ENCODE data around the gene CCDC88A. TPM values are rescaled to one million over a fixed set of nuclear protein-coding genes. Genes with fewer than 3 reads are reported as not detected.

Gene CCDC88A
- total RNA-seq, 2 experiments from 2014 or later, result 11.0 to 12.9 TPM

DNA sequence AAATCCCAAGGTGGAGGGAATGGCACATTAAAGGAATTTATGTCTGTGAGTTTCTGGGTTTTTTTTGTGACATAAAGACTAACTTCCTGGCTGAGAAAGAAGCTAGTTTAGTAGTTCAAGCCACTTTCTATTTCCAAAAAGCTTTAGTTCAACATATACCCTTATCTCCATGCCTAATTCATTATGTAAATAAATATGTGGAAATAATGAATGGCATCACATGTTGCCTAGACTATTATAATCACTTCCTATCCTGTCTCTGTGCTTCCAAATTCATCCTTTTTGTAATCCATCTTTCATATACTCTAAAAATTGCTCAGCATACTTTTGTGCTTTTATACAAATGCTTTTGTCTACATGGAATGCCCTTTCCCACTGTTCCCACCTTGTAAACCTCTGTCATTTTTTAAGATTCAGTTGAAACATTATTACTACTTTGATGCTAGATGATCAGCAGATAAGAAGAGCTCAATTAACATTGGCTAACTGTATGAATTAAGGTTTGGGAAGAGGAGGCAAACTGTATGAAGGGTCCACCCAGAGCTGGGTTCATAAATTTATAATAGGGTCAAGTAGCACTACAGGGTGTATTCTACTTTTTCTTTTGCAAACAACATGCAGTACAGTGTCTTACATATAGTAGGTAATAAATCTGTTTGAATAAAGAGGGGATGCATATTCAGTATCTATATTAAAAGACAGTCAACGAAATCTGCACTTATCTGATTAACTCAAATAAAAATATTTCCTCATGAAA lies 88.9 kb downstream of the CCDC88A start:
- ChIA-PET CTCF (no interaction called here), POLR2A (no interaction called here)
- no peaks in the 10 kb centered on the region for H3K36me3 ChIP-seq (ENCODE audit: insufficient read depth, low read length)
- H3K27ac ChIP-seq (ENCODE audit: low read depth in 1 of 2, low read length in 2 of 2), result no peak overlapping the region
- TF ChIP-seq, protein P1, sequence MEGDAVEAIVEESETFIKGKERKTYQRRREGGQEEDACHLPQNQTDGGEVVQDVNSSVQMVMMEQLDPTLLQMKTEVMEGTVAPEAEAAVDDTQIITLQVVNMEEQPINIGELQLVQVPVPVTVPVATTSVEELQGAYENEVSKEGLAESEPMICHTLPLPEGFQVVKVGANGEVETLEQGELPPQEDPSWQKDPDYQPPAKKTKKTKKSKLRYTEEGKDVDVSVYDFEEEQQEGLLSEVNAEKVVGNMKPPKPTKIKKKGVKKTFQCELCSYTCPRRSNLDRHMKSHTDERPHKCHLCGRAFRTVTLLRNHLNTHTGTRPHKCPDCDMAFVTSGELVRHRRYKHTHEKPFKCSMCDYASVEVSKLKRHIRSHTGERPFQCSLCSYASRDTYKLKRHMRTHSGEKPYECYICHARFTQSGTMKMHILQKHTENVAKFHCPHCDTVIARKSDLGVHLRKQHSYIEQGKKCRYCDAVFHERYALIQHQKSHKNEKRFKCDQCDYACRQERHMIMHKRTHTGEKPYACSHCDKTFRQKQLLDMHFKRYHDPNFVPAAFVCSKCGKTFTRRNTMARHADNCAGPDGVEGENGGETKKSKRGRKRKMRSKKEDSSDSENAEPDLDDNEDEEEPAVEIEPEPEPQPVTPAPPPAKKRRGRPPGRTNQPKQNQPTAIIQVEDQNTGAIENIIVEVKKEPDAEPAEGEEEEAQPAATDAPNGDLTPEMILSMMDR (IDR thresholded peaks at IDR 0.05), result no peak
- no peaks in the 10 kb centered on the region for H3K27me3 ChIP-seq (ENCODE audit: control insufficient read depth in 1 of 2, insufficient read depth in 2 of 2, low read length in 2 of 2)
- H3K27me3 Mint-ChIP-seq, result no peaks in the 10 kb centered on the region
- H3K9me3 ChIP-seq (ENCODE audit: control insufficient read depth in 1 of 2, insufficient read depth in 1 of 2, low read length in 2 of 2), result peaks cover 0 to 7% of the 10 kb centered on the region in 2 experiments
- no peak for ATAC-seq (ENCODE audit: poor library complexity)
- no peak for DNase-seq
- H3K27ac Mint-ChIP-seq, result no peak overlapping the region
- H3K9me3 Mint-ChIP-seq, result peaks cover 2% of the 10 kb centered on the region
- no peak overlapping the region for H3K4me3 ChIP-seq (ENCODE audit: low read length)
- no peaks in the 10 kb centered on the region for H3K4me1 Mint-ChIP-seq (ENCODE audit: low read depth)
- H3K36me3 Mint-ChIP-seq (ENCODE audit: low read depth), result peaks cover 37% of the 10 kb centered on the region
- no peak overlapping the region for H3K4me3 Mint-ChIP-seq
- H3K4me1 ChIP-seq (ENCODE audit: insufficient read depth, low read length), result no peaks in the 10 kb centered on the region
- intact Hi-C loops (cut with DNase I, micrococcal nuclease), result no loop called here

DNA sequence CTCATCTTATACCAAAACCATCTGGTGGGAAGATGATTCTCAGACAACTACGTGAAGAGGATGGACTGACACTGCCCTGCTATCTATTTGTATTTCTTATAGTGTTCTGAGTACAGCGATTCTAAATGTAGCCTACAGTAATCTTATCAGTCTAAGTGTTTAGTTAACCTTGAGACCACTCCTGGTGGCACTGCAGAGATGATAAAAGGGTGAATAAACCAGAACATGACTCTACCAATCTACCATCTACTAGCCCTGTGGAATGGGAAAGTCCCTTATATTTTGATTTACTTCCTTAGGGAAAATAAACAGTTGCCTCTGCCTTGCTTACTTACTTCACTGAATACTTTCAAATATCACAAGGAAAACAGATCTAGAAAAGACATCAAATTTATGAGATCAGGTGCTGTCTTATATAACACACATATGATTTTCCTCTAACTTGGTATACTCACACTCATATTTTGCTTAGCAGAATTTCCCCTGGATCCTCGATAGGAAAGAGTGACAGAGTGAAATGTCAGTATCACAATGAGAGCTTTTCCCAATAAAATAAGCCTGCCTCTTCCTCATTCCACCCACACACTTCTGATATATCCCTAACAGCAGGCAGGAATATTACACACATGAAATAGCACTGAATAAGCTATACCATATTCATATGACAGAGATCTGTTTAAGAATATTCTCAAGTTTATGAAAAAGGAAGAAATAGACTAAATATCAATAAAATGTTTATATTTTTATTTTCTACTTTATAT lies 92.0 kb downstream of the CCDC88A start:
- POLR2A ChIA-PET, result no interaction called here
- H3K4me1 ChIP-seq (ENCODE audit: insufficient read depth, low read length), result no peaks in the 10 kb centered on the region
- no peak overlapping the region for H3K4me3 Mint-ChIP-seq
- no peaks in the 10 kb centered on the region for H3K36me3 ChIP-seq (ENCODE audit: insufficient read depth, low read length)
- ATAC-seq (ENCODE audit: poor library complexity) (no peak), DNase-seq (no peak)
- CTCF ChIA-PET, result no interaction called here
- H3K36me3 Mint-ChIP-seq (ENCODE audit: low read depth), result peaks cover 20% of the 10 kb centered on the region
- H3K4me1 Mint-ChIP-seq (ENCODE audit: low read depth), result no peaks in the 10 kb centered on the region
- H3K27ac ChIP-seq (ENCODE audit: low read depth in 1 of 2, low read length in 2 of 2), result no peak overlapping the region
- no peak overlapping the region for H3K27ac Mint-ChIP-seq
- H3K9me3 ChIP-seq (ENCODE audit: control insufficient read depth in 1 of 2, insufficient read depth in 1 of 2, low read length in 2 of 2), result peaks cover 0 to 7% of the 10 kb centered on the region in 2 experiments
- H3K27me3 ChIP-seq (ENCODE audit: control insufficient read depth in 1 of 2, insufficient read depth in 2 of 2, low read length in 2 of 2), result no peaks in the 10 kb centered on the region
- no peaks in the 10 kb centered on the region for H3K27me3 Mint-ChIP-seq
- TF ChIP-seq, protein P1 (IDR thresholded peaks at IDR 0.05), result no peak
- intact Hi-C loops (cut with DNase I, micrococcal nuclease), result no loop called here
- H3K9me3 Mint-ChIP-seq, result peaks cover 2% of the 10 kb centered on the region
- H3K4me3 ChIP-seq (ENCODE audit: low read length), result no peak overlapping the region

DNA sequence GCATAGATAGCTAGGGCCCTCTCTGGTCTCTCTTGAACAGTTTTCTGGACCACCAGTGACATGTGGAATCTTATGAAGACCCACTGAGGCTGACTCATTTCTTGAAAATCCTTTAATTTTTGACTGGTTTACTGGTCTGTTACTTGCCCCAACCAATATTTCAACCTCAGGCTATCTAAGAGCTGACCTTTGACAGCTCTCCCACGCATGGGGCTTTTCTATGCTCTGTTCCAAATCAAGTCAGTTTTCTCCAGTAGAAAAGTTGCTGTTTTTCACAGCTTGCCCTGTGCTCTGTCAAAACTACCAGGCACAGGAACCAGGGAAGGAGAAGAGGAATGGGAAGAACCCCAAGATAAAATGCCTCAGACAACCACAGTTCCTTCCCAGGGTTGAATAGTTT lies 104.7 kb downstream of the CCDC88A start:
- Histone ChIP-seq H3K9me3 (ENCODE audit: control insufficient read depth in 1 of 2, insufficient read depth in 1 of 2, low read length in 2 of 2) (no peaks in the 10 kb centered on the region), H3K27me3 (ENCODE audit: control insufficient read depth in 1 of 2, insufficient read depth in 2 of 2, low read length in 2 of 2) (no peaks in the 10 kb centered on the region), H3K36me3 (ENCODE audit: insufficient read depth, low read length) (peaks cover 6% of the 10 kb centered on the region), H3K4me1 (ENCODE audit: insufficient read depth, low read length) (no peaks in the 10 kb centered on the region), H3K27ac (ENCODE audit: low read depth in 1 of 2, low read length in 2 of 2) (no peak overlapping the region), H3K4me3 (ENCODE audit: low read length) (no peak overlapping the region)
- no peak overlapping the region for H3K27ac Mint-ChIP-seq
- ChIA-PET POLR2A (no interaction called here), CTCF (no interaction called here)
- no peak for DNase-seq
- intact Hi-C loops (cut with DNase I, micrococcal nuclease), result no loop called here
- ATAC-seq (ENCODE audit: poor library complexity), result no peak
- H3K36me3 Mint-ChIP-seq (ENCODE audit: low read depth), result peaks cover 22% of the 10 kb centered on the region
- H3K4me1 Mint-ChIP-seq (ENCODE audit: low read depth), result no peaks in the 10 kb centered on the region
- no peaks in the 10 kb centered on the region for H3K27me3 Mint-ChIP-seq
- H3K4me3 Mint-ChIP-seq, result no peak overlapping the region
- H3K9me3 Mint-ChIP-seq, result no peaks in the 10 kb centered on the region
- TF ChIP-seq, protein P1 (IDR thresholded peaks at IDR 0.05), result no peak
